ENCODE measurements around the gene IGFBP2.
A peak's percentile ranks its signal among the peaks of the same experiment; 100 is the strongest.

IGFBP2 gene

GRCh38 chr2:216664593-216665034, 31.4 kb downstream of the IGFBP2 start:
- DNase-seq: peak; percentile 68

- DNase-seq: peak; percentile 89
Measured at GRCh38 chr2:216665242-216665641, 32.0 kb downstream of the IGFBP2 start.

GRCh38 chr2:216665717-216666116, 32.5 kb downstream of the IGFBP2 start:
- DNase-seq: peak; percentile 97

GRCh38 chr2:216666461-216667233, 33.4 kb downstream of the IGFBP2 start:
- DNase-seq: peak; percentile 96

GRCh38 chr2:216670266-216671080, 37.3 kb downstream of the IGFBP2 start:
- peak; percentile 47 for DNase-seq

GRCh38 chr2:216671081-216671411, 37.8 kb downstream of the IGFBP2 start:
- no peak for DNase-seq

- DNase-seq: no peak
Measured at GRCh38 chr2:216671791-216672343, 38.6 kb downstream of the IGFBP2 start.

GRCh38 chr2:216672466-216672865, 39.2 kb downstream of the IGFBP2 start:
- DNase-seq: no peak

GRCh38 chr2:216673021-216673420, 39.8 kb downstream of the IGFBP2 start:
- no peak for DNase-seq

GRCh38 chr2:216673609-216674008, 40.4 kb downstream of the IGFBP2 start:
- DNase-seq: no peak

- DNase-seq: no peak
Measured at GRCh38 chr2:216674376-216674775, 41.2 kb downstream of the IGFBP2 start.

GRCh38 chr2:216676630-216677029, 43.4 kb downstream of the IGFBP2 start:
- no peak for DNase-seq

- no peak for DNase-seq
Measured at GRCh38 chr2:216677439-216678097, 44.3 kb downstream of the IGFBP2 start.

- no peak for DNase-seq
Measured at GRCh38 chr2:216678098-216678465, 44.9 kb downstream of the IGFBP2 start.

- DNase-seq: no peak
Measured at GRCh38 chr2:216678813-216679657, 45.8 kb downstream of the IGFBP2 start.

- no peak for DNase-seq
Measured at GRCh38 chr2:216679658-216680024, 46.4 kb downstream of the IGFBP2 start.

- peak; percentile 44 for DNase-seq
Measured at GRCh38 chr2:216680951-216681629, 47.9 kb downstream of the IGFBP2 start.

GRCh38 chr2:216681683-216682082, 48.5 kb downstream of the IGFBP2 start:
- peak; percentile 66 for DNase-seq

- no peak for DNase-seq
Measured at GRCh38 chr2:216683846-216684245, 50.6 kb downstream of the IGFBP2 start.

GRCh38 chr2:216685327-216685875, 52.2 kb downstream of the IGFBP2 start:
- no peak for DNase-seq

- DNase-seq: no peak
Measured at GRCh38 chr2:216687111-216687510, 53.9 kb downstream of the IGFBP2 start.

GRCh38 chr2:216687646-216688045, 54.4 kb downstream of the IGFBP2 start:
- no peak for DNase-seq
